GM12873 (cell line): Measurements from ENCODE around the gene CDKN1B.

Experiments used
- CTCF ChIP-seq: IDR thresholded peaks from 2 replicates; pipeline ENCODE4 v1.5.1; 2012; ENCODE audit warnings: low read depth, mild to moderate bottlenecking, moderate library complexity, low read length, control low read depth; ENCODE audit not compliant: insufficient read depth; ENCODE audit errors: missing control alignments

CDKN1B gene

DNA sequence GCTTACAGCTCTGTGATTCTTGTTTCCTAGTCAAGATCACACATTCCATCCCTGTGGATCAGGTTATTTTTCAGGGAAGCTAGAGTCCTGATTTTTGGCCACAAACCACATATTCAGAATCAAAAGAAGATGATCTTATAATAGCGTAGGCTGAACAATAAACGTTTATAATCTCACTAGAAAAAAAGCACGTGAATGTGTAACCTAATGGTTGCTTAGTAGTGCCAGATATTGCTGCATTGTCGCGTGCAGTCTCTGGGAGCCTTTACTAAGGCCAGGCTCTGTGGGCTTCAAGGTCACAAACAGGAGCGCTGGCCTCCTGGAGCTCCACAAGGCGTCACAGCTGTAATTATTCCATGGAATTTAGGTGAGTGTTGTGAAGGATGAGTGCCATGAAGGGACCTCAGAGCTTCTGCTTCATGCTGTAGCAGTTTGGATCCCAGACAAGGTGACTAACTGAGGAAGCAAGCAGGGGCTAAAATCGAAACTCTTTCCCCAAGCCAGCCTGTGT lies 17.4 kb downstream of the CDKN1B start:
- no peak for TF ChIP-seq CTCF

- no peak for TF ChIP-seq CTCF
Observed at GRCh38 chr12:12735301-12735700, 18.1 kb downstream of the CDKN1B start.

GRCh38 chr12:12736759-12737676 lies 19.9 kb downstream of the CDKN1B start:
- peak; percentile 58 for TF ChIP-seq CTCF

DNA sequence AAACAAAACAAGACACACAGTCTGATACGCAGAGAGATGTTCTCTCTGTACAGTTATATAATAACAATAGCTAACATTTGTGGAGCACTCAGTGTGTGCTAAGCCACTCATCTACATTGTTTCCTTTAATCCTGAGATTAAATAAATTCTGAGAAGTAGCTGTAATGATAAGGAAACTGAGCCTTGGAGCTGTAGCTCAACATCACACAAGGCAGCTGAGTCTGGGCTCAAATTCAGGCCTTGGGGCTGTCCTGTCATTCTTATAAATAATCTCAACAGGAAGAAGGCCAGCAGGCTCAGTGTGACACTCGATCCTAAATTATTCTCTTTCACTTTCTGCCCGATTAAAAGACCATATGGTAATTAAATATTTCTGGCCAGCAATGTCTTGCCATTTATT lies 24.5 kb downstream of the CDKN1B start:
- TF ChIP-seq CTCF: no peak

- no peak for TF ChIP-seq CTCF
Observed at GRCh38 chr12:12744546-12745305, 27.6 kb downstream of the CDKN1B start.

GRCh38 chr12:12745576-12746211 lies 28.5 kb downstream of the CDKN1B start:
- TF ChIP-seq CTCF: no peak

DNA sequence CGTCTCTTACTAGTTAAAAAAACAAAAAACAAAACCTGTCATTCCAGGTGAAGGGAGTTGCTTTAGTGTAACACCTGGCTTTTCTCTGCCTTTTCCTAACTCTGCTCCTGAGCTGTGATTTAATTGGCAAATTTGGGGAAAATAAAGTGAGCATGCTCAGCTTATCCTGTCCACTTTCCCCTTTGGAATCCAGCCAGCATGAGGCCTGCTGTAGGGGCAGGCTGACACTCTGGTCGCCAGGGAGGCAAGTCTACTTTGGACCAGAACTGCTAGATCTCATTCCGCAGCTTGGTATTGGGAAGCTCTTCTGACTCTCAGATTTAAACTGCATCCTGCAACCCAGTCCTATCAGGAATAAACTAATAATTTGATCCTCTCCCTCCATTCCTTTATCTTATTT lies 30.1 kb downstream of the CDKN1B start:
- no peak for TF ChIP-seq CTCF
